MCF 10A (cell line): ENCODE measurements around the gene LMX1B. TPM values are rescaled to one million over a fixed set of nuclear protein-coding genes. Genes with fewer than 3 reads are reported as not detected.

Experiments
- BruUV-seq: library from RNA; stranded (reverse); fragments of 400-500 nt; replicated peaks from 2 replicates; lab custom pipeline; 2021; lab: Mats Ljungman, UMichigan
- CTCF ChIA-PET: fragments of 300-600 bp; sonication (Branson Sonifier 250); formaldehyde crosslinking; extraction: SDS; loops from one replicate; lab custom pipeline; 2021; ENCODE audit warnings: antibody characterized with exemption, inconsistent platforms; lab: Yijun Ruan, JAX
- POLR2A ChIA-PET: fragments of 300-600, 350-650 bp; sonication (Branson Sonifier 250); formaldehyde crosslinking; extraction: SDS; loops from one replicate; lab custom pipeline; 2020; ENCODE audit warnings: antibody characterized with exemption, inconsistent platforms; lab: Yijun Ruan, JAX
- DNase-seq: peaks from one replicate; pipeline ENCODE4 v3.0.0-alpha.2; 2018; ENCODE audit not compliant: unreplicated experiment
- H3K27ac Mint-ChIP-seq: one replicate; pipeline ENCODE4 v1.8.0; 2022; ENCODE audit warnings: mild to moderate bottlenecking, low read depth, mixed read lengths; ENCODE audit not compliant: unreplicated experiment
- H3K27me3 Mint-ChIP-seq: one replicate; pipeline ENCODE4 v1.8.0; 2022; ENCODE audit warnings: mixed read lengths; ENCODE audit not compliant: insufficient read depth, unreplicated experiment
- H3K36me3 Mint-ChIP-seq: one replicate; pipeline ENCODE4 v1.8.0; 2022; ENCODE audit warnings: mild to moderate bottlenecking, moderate library complexity, mixed read lengths; ENCODE audit not compliant: insufficient read depth, unreplicated experiment
- H3K4me1 Mint-ChIP-seq: one replicate; pipeline ENCODE4 v1.8.0; 2022; ENCODE audit warnings: mixed read lengths; ENCODE audit not compliant: insufficient read depth, unreplicated experiment
- H3K4me3 Mint-ChIP-seq: one replicate; pipeline ENCODE4 v1.8.0; 2022; ENCODE audit warnings: mild to moderate bottlenecking, moderate library complexity, mixed read lengths; ENCODE audit not compliant: unreplicated experiment
- H3K9me3 Mint-ChIP-seq: one replicate; pipeline ENCODE4 v1.8.0; 2022; ENCODE audit warnings: mixed read lengths; ENCODE audit not compliant: unreplicated experiment
- CTCF ChIP-seq: fragments of 200-600 bp; IDR thresholded peaks from one replicate; pipeline ENCODE4 v1.8.0; 2022; ENCODE audit warnings: antibody characterized with exemption, mild to moderate bottlenecking; ENCODE audit not compliant: unreplicated experiment
- intact Hi-C: fragments of 100-400 bp; cut with micrococcal nuclease; formaldehyde crosslinking; loops from 2 replicates; pipeline ENCODE4 v1.14.1; 2022
- total RNA-seq: library from RNA; stranded (reverse); gene quantifications from 2 replicates; pipeline ENCODE4 v1.2.3, GENCODE V29; 2022

Gene LMX1B
- total RNA-seq, 1 experiment from 2014 or later, result 3.4 TPM

GRCh38 chr9:126671381-126671831, 57.7 kb downstream of the LMX1B start:
- intact Hi-C loops, result no loop called here
- H3K4me3 Mint-ChIP-seq, result no peak overlapping the region
- no TSS peak for BruUV-seq
- no peak for TF ChIP-seq CTCF
- no peak for DNase-seq
- H3K9me3 Mint-ChIP-seq, result no peaks in the 10 kb centered on the region
- H3K27me3 Mint-ChIP-seq, result no peaks in the 10 kb centered on the region
- H3K36me3 Mint-ChIP-seq, result no peaks in the 10 kb centered on the region
- POLR2A ChIA-PET, result no interaction called here
- H3K4me1 Mint-ChIP-seq, result no peaks in the 10 kb centered on the region
- CTCF ChIA-PET, result no interaction called here
- no peak overlapping the region for H3K27ac Mint-ChIP-seq

GRCh38 chr9:126671983-126672382, 58.3 kb downstream of the LMX1B start:
- DNase-seq, result no peak
- TF ChIP-seq CTCF, result no peak
- H3K4me3 Mint-ChIP-seq, result no peak overlapping the region
- no peaks in the 10 kb centered on the region for H3K27me3 Mint-ChIP-seq
- ChIA-PET POLR2A (no interaction called here), CTCF (no interaction called here)
- no TSS peak for BruUV-seq
- no peaks in the 10 kb centered on the region for H3K9me3 Mint-ChIP-seq
- H3K27ac Mint-ChIP-seq, result no peak overlapping the region
- intact Hi-C loops, result no loop called here
- no peaks in the 10 kb centered on the region for H3K36me3 Mint-ChIP-seq
- no peaks in the 10 kb centered on the region for H3K4me1 Mint-ChIP-seq

GRCh38 chr9:126672634-126673284, 59.0 kb downstream of the LMX1B start:
- Mint-ChIP-seq H3K36me3 (no peaks in the 10 kb centered on the region), H3K27ac (no peak overlapping the region), H3K9me3 (no peaks in the 10 kb centered on the region), H3K4me3 (no peak overlapping the region), H3K27me3 (no peaks in the 10 kb centered on the region), H3K4me1 (no peaks in the 10 kb centered on the region)
- no peak for TF ChIP-seq CTCF
- BruUV-seq, result no TSS peak
- CTCF ChIA-PET, result interaction anchor here (0.7 kb wide), 1 partner anchor 26 kb away, joined by 3 read pairs; no protein-coding TSS in a partner anchor
- POLR2A ChIA-PET, result no interaction called here
- intact Hi-C loops, result no loop called here
- no peak for DNase-seq

- Mint-ChIP-seq H3K27me3 (no peaks in the 10 kb centered on the region), H3K4me3 (no peak overlapping the region), H3K36me3 (no peaks in the 10 kb centered on the region), H3K9me3 (no peaks in the 10 kb centered on the region), H3K27ac (no peak overlapping the region), H3K4me1 (no peaks in the 10 kb centered on the region)
- BruUV-seq, result no TSS peak
- no peak for DNase-seq
- intact Hi-C loops, result no loop called here
- TF ChIP-seq CTCF, result no peak
- POLR2A ChIA-PET, result no interaction called here
- CTCF ChIA-PET, result interaction anchor here (0.6 to 1.1 kb wide), 3 partner anchors 15 to 79 kb away, joined by 3 to 4 read pairs (median 3); no protein-coding TSS in a partner anchor
Measured at GRCh38 chr9:126673689-126674364, 60.1 kb downstream of the LMX1B start.
